ENCODE results near the gene DNER.
A peak's percentile ranks its signal among the peaks of the same experiment; 100 is the strongest.
"Not testable (repeated sequence)": the region's sequence is repeated elsewhere in the genome, so short reads cannot be mapped to it uniquely, and the experiment has no call there.

The DNER gene

DNA sequence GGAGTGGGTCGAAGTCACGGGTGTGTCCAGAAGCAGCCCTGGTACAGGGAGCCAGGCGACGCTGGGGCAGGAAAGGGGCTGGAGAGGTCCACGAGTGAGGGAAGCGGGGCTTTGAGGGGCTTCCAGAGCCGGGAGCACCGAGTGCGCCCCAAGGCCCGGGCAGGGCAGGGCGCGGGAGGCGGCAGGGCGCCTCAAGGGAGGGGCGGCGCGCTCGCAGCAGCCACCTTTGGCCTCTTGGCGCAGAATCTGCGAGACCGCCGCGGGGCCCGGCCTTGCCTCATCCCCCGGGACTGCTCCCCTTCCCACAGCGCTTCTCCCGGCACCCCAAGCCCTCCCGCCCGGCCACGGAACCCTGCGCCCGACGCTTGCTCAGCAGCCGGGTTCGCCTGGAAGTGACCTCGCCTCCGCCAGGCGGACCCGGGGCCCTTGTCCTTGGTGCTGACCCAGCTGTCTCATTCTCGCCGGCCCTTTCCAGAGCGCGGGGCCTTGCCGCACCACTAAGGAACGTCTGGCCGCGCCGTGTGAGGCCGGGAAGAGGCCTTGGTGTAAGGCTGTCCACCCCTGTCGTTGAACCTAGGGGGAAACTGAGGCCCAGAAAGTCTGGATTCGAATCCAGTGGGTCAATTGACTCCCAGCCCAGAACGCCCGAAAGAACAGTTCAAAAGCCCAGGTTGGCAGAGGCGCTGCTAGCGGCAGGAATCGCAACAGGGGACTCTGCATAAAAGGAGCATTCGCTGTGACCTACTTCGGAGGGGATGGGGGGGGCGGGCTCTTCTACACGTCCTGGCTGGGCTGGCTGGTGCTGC is 584 bp upstream of the DNER start:
- peak in 1 of 2 experiments; percentile 33 for DNase-seq

DNA sequence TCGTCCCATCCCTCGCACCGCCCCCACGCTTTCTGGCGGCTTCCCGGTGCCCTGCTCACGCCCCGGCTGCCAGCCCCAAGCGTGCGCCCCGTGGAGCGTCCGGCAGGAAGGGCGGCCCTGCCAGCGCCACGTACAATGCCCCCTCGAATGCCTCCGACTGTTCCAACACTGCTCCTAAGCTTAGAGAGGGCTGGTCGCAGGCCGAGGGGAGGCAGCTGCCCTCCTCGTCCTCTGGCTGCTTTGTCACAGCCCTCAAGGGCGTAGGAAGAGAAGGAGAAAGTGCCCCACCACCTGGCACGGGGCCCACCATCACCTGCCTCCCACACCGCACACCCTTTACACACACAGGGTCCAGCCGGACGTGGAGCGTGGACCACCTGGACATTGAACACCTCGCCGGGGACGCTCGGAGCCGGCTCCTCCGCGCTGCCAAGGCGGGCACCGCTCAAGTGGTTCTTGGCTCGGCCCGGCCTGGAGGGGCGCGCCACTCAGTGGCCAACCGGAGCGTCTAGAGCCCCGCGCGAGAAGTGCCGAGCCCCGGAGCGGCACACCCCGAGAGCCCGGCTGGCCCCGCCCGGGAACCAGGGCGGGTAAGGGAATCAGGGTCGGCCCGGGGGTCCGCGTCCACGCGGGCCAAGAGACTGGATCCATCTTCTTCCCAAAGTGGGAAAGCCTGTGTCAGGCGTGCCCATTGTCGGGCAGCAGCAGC is 830 bp downstream of the DNER start:
- peak in 1 of 2 experiments; percentile 41 for DNase-seq

DNA sequence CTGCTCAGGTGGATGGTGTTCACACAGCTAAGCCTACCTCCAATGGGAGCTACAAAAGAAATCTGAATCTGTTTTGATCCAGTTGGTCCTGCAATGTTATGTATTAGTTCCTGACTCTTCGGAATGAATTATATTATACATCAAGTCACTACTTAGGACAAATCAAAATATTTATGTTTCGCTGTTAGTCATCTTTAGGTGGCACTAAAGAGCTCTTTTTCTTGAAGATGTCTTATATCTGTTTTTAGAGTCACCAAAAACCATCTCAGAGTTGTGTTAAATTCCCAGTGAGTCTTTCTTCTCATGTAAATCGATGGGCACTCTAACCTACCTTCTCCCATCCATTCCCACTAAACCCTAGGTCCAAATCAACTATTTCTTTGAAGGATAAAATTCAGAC is 2.2 kb downstream of the DNER start:
- no peak for DNase-seq

DNA sequence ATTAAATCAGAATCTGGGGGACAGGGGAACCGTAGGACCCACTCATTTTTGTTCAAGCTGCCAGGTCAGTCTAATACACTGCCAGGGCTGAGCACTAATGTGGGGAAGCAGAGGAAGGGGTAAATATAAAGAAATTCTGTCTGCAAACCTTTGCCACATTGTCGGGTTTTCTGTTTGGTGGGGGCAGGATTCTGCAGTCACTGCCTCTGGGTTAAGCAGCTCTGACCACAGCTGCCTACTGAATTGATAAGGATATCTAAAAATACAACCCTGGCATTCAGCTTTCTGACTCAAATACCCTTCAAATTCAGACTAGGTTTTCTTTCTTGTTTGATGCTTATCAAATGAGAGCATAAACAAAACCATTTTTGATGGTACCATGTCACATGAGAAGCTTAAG is 6.0 kb downstream of the DNER start:
- no peak for DNase-seq

DNA sequence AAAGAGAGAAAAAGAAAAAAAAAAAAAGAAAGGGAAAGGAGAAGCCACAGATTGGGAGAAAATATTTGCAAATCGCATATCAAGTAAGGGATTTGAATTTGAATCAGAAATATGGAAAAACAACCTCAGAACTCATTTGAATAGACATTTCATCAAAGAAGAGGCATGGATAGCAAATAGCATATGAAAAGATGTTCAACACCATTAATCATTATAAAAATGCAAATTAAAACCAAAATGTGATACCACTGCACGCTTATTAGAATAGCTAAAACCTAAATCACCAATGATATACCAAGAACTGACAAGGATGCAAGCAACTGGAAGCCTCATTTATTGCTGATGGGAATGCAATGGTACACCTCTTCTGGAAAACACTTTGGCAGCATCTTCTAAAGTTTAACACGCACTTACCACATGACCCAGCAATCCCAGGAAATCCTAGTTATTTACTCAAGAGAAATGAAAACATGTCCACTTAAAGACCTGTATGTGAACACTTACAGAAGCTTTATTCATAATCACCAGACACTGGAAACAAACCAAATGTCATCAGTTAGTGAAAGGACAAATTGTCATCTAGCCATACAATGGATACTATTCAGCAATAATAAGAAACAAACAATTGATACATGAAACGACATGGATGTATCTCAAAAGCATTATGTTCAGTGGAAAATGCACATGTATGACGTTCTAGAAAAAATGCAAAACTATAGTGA is 10.3 kb downstream of the DNER start:
- DNase-seq = peak; percentile 8 to 16

DNA sequence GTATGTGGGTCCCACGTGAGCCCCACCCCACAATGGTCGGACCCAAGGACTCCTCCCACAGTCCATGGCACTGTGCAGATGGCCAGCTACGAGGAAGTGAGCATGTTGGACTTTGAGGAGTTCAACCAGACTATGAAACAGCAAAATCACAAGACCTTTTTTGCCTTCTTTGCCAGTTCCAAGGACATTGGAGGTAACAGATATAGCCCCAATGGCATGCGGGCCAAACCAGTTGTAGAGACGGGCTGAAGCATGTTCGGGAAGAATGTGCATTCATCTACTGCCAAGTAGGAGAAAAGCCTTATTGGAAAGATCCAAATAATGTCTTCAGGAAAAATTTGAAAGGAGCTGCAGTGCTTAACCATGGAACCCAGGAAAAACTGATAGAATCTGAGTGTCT is 12.6 kb downstream of the DNER start:
- no peak for DNase-seq

DNA sequence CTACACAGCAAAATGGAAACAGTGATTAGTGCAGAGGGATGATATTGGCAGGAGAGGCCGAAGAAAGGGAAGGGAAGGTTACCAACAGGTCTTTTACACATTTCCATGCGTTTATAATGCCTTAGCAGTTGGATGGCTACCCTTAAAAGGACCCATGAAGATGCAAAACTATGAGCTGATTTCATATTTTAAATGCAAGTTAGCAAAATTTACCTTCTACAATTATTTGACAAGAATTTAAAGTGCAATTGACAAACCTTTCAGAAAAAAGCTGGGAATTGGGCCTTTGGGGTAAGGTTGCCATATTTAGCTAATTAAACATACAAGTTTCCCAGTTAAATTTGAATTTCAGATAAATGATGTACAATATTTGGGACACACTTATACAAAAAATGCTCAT is 13.3 kb downstream of the DNER start:
- DNase-seq = no peak

DNA sequence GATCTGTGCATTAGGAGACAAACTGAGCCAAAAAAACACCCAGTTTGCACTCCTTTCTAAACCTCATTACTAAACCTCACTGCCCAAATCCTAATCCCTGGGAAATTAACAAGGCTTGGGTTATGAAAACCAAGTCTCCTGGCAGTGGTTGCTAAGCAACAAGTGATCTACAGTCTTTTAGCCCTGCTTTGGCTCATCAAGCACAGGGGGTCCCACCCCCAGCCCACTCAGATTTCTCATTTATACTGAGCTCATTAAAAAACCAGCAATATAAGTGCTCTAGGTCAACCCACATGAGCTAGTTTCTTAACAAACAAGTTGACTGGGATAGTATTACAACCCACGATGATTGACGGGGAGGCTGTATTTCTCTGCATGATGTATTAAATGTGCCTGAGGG is 18.4 kb downstream of the DNER start:
- no peak for DNase-seq

DNA sequence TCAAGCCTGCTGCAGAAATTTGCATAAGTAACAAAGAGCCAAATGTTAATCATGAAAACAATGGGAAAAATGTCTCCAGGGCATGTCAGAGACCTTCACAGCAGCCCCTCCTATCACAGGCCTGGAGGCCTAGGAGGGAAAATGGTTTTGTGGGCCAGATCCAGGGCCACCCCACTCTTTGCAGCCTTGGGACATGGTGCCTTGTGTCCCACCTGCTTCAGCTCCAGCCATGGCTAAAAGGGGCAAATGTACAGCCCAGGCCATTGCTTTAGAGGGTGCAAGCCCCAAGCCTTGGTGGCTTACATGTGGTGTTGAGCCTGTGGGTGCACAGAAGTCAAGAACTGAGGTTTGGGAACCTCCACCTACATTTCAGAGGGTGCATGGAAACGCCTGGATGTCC is 20.5 kb downstream of the DNER start:
- not testable (repeated sequence) for DNase-seq

DNA sequence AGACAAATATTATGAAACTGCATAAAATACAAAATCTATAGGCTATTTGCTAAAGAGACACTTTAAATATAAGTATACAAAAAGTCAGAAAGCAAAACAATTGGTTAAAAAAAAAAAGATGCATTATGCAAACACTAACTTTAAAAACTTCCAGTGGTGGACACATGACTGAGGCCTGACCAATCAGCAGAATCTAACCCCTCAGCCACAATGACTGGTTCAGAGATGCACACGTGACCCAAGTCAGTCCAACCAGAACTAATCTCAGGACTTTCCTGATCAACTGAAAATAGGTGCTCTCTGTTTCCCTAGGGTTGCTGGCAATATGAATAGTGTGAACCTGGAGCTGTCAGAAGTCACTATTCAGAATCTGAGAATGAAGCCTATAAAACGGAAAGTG is 22.7 kb downstream of the DNER start:
- no peak for DNase-seq

DNA sequence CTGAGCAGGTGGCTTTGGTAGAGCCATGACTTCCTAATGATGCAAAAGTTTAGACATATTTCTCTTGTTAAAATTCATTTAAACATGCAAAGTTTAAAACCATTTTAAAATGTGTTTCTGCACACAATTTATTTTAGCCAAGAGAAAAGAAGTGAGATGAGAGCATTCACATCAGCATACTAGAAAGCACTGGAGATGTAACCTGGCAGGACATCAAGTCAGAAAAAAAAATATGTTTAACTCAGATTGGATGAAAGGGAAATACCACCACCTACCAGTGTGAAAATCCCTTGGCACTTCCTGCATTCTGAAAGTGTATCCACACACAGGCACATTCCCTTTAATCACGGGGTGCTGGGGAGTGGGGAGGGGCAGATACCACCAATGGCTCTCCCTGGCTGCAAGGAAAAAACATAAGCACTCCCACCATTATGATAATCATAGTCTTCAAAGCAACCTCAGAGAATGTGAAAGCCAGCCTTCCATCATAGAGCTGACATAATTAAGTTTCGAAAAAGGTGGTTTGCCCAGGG is 25.0 kb downstream of the DNER start:
- DNase-seq = no peak

DNA sequence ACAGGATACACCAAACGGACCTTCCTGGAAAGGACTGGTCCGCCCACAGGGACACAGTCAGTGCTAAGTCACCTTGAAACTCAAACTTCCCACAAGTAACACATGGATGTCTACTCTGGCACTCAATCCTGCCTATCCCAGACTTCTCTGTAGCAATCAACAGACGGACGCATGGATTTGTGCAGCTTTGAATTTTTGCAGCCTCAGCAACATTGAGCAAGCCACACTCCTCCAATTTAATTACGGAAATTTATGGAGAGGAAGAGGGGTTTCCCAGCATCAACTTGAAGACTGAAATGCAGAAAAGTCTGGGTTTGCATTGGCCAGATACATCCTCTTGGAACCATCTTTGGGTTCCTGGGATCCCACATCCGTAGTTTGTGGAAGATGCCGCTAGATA is 26.2 kb downstream of the DNER start:
- no peak for DNase-seq

DNA sequence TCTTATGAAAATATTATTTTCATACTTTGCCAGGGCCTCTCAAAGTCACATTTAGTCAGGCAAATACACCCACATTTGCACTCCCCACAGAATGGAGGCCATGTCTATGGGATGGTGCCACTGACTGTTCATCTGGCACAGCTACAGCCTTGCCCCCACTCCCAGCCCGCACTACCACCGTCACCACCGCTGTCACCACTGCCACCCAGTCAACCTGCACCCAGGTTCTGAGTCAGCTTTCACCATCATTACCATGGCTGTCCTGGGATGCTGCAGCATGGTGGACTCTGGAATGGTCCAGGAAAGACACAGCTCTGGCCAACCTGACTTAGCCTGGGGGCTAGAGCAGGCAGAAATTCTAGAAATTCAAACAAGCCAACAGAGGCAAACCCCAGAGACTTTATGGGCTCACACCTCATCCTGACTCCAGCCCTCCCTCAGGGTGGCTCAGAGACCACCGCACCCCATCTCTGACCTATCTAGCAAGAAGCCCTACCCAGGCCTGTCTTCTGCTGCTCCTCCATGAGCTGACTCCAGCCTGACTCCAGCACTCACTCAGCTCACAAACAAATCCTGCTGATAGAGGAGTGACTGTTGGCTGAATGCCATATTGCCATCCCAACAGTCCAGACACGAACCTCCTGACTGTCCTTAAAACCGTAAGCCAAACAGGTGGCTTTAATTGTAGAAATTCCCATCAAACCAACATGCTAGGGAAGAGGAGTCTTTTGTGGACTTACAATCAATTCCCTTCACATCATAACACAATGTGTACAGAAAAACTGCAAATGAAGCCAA is 28.0 kb downstream of the DNER start:
- no peak for DNase-seq

DNA sequence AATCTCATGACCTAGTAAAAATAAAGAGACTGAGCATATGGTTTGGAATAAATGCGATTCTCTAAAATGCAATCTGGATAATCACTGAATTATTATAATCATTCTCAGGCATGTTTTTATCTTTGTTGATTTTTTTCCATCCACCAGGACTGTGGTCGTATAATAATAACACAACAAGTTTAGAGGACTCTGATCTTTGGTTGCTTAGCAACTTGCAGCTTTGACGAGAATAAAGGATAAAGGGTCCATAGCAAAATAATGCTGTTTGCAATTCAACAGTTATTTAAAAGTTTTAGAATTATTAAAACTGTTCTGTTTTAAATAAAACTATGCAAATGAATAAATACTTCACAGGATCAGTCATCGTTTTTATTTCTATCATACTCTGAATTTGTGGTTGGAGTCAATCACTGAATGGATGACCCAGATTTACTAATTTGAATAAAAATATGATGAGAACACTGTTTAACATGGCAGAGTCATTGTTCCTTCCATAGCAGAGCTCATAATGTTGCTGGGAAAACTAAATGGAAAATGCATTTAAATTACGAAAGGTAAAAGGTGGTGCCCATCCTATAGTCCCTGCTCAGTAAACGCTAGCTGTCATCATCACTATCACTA is 29.3 kb downstream of the DNER start:
- DNase-seq = no peak

DNA sequence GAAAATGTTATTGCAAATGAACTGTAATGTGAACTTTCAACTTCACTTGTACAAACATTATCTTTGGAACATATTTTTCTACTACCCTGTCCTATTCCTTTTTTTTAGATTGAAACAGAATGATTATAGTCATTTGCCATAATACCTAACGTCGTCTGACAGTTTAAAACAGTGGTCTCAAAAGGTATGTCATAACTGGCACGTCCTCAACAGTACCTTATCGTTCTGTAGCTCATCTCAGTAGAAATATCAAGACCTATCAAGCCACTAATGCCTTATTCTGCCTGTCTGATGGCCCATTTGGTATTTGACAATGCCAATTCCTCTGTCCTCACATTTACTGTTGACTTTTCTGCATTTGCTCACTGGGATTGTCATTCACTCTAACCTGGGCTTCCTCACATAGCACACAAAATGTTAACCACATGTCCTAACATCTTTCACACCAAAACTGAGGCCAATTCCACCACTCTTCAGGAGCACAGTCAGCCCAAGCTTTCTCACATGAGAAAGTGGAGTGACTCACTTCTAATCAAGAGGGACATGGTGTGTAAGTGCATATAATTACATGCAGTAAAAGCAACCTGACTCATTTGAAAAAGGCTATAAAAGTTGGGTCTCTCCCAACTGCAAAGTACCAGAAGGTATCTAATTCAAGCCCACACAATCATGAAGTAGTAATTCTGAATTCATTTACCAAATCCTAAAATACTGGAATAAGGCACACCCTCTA is 34.8 kb downstream of the DNER start:
- no peak for DNase-seq

DNA sequence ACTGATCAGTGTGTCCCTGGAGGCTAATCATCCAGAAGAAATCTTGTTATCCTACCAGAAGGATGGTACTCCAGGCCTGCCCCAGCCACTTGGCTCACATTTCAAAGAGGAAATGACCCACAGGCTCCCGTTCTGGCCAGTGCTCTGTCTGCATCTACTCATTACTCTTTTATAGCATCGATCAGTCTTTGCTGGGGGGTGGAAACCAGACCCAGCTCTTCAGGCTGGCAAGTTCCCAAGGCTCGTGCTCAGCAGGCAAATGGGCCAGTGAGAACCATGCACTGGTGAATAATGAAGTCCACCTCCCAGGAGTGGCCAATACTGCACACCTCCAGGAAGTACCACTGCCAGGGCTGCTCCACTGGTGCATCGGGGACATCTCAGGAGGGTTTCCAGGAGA is 38.8 kb downstream of the DNER start:
- no peak for DNase-seq

DNA sequence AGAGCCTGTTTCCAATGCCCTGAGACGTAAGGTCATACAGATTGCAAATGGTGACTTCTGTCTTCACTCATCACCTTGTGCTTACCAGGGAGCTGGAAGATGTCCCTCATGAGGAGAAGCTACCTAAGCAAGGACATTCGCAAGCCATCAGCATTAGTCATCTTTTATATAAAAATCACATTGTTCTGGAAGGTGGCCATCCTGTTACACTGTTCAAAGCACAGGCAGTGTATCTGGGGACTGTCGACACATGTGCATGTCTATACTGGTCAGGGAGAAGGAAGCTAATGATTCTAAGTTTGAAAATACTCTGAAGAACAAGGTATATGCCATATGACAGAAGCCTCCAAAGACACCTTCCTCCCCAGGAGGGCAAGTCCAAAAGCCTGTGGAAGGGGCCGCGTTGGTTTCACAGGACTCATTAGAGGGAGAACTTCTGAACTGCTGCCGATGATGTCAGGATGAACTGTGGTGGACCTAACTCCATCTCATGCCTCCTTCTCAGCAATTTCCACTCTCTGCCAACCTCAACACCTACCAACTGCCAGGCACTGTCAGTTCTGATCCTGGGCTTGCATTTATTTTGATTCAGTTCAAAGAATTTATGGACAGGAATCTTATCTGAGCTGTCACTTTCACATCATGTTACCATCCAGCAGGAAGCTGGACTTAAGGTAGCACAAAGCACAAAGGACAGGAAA is 39.4 kb downstream of the DNER start:
- no peak for DNase-seq

DNA sequence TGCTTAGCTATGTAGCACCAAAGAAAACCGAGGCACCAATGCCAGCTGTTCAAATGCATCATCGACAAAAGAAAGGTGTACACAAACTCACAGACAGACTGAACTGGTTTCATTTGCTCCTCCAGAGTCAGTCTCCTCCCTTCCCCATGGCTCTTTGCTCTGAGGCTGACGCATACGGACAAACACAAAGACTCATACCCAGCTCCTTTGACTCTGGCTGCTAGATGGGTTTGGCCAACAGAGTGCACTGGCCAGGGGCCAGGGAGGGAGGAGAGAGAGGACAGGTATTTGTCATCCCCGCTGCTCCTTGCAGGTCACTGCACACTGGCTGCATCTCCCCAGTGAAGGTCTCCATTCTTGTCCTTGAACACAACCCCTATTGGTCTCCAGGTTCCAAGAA is 40.7 kb downstream of the DNER start:
- no peak for DNase-seq

DNA sequence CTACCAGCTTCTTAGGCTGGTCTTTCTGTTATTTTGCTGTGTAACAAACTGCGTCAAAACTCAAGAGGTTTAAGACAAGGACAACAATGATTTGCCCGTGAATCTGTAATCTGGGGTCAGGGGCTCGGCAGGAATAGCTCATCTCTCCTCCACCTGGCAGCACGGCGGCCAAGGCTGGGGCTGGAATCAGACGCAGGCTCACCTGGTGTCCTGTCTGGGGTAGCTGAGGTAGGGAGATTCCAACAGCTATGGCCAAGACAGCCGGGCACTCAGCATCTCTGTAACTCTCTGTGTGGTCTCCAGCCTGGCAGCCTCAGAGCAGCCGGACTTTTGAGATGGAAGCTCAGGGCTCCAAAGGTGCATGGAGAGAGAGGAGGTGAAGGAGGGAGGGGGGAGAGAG is 42.3 kb downstream of the DNER start:
- DNase-seq = no peak

DNA sequence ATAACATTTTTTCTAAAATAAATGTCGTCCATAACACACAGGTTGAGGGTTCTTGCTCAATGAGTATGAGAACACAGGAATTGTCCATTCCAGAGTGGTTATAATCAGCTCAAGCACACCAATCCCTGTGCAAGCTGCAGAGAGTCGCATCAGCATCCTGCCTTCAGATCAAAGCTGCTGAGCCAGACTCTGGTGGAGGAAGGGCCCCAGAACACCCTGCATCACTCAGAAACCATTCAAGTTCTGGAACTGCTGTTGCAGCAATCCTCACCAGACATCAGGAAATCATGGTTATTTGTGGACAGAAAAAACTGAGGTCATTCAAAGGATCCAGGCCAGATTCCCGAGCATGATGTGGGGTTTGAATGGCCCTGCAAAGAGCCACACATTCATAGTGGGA is 44.5 kb downstream of the DNER start:
- no peak for DNase-seq

DNA sequence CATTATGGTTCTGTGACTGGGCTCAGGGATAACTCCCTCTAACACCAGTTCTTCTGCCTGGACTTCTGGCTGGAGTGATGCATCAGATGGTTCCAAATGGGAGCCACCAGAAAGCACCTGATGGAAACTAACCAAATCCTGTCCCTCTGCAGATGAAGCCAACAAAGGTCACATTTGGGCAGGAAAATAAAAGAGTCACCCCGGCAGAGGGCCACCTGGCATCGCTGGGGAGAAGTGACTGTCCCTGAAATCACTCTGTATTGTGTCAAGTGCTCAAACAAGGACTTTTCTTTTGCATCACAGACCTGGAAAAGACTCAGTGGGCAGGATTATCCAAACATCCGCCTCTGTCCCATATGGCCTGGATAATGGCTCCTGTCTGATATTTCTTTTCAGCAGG is 47.5 kb downstream of the DNER start:
- DNase-seq = no peak
